ENCODE data around the gene NFATC2.

DNA sequence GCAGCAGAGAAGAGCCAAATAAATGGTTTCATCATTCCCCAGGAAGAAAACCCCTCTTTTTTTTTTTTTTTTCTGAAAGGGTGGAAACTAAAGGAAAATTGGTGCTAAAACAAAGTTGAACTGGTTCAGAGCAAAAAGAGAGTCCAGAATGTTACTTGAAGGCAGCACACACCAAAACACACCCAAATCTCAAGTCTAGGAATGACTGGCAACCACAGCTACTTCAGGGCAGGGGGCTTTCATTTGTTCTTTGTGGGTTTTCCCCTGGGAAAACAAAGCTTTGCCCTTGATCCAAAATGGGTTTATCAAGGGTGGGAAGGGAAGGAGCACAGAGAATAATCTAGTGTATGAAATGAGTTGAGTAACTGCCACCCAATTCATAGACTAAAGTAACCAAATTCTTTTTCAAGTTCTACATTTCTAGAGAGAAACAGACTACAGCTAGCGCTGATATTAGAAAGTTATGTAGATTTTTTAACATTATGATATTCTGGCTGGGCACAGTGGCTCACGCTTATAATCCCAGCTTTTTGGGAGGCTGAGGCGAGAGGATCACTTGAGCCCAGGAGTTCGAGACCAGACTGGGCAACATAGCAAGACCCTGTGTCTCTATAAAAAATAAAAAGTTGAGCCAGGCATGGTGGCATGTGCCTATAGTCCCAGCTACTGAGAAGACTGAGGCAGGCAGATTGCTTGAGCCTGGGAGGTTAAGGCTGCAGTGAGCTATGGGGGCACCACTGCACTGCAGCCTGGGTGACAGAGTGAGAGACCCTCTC lies 119.8 kb downstream of the NFATC2 start:
- TF ChIP-seq, protein P1, sequence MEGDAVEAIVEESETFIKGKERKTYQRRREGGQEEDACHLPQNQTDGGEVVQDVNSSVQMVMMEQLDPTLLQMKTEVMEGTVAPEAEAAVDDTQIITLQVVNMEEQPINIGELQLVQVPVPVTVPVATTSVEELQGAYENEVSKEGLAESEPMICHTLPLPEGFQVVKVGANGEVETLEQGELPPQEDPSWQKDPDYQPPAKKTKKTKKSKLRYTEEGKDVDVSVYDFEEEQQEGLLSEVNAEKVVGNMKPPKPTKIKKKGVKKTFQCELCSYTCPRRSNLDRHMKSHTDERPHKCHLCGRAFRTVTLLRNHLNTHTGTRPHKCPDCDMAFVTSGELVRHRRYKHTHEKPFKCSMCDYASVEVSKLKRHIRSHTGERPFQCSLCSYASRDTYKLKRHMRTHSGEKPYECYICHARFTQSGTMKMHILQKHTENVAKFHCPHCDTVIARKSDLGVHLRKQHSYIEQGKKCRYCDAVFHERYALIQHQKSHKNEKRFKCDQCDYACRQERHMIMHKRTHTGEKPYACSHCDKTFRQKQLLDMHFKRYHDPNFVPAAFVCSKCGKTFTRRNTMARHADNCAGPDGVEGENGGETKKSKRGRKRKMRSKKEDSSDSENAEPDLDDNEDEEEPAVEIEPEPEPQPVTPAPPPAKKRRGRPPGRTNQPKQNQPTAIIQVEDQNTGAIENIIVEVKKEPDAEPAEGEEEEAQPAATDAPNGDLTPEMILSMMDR (IDR thresholded peaks at IDR 0.05): no peak
- TF ChIP-seq POLR2AphosphoS5 (IDR thresholded peaks at IDR 0.05) (no peak), EP300 (IDR thresholded peaks at IDR 0.05) (no peak)
